ENCODE results near the gene PLEKHG5.
"Not testable (repeated sequence)": the region's sequence is repeated elsewhere in the genome, so short reads cannot be mapped to it uniquely, and the experiment has no call there.

PLEKHG5 gene

GRCh38 chr1:6444377-6444776 is 47.1 kb downstream of the PLEKHG5 start:
- peaks cover 3% of the 10 kb centered on the region; the same call in 1 of the 2 replicates for H3K27me3 ChIP-seq (replicated peaks; ENCODE audit: control insufficient read depth, insufficient read depth, low read length)
- no peak for DNase-seq (ENCODE audit: extremely low read depth, insufficient read length)
- H3K4me3 ChIP-seq (replicated peaks; ENCODE audit: low read depth, low read length) = no peak overlapping the region
- TF ChIP-seq CTCF (IDR thresholded peaks at IDR 0.05; ENCODE audit: insufficient read depth, low read length, poor library complexity, severe bottlenecking) = no peak
- H3K36me3 ChIP-seq (ENCODE audit: control insufficient read depth, insufficient read depth, low read length) = no peaks in the 10 kb centered on the region

GRCh38 chr1:6443339-6444115 is 47.9 kb downstream of the PLEKHG5 start:
- no peak for TF ChIP-seq CTCF (IDR thresholded peaks at IDR 0.05; ENCODE audit: insufficient read depth, low read length, poor library complexity, severe bottlenecking)

GRCh38 chr1:6441586-6441985 is 49.9 kb downstream of the PLEKHG5 start:
- no peak overlapping the region for H3K4me3 ChIP-seq (replicated peaks; ENCODE audit: low read depth, low read length)
- no peak for DNase-seq (ENCODE audit: extremely low read depth, insufficient read length)
- no peaks in the 10 kb centered on the region for H3K36me3 ChIP-seq (ENCODE audit: control insufficient read depth, insufficient read depth, low read length)
- no peak for TF ChIP-seq CTCF (IDR thresholded peaks at IDR 0.05; ENCODE audit: insufficient read depth, low read length, poor library complexity, severe bottlenecking)
- H3K27me3 ChIP-seq (replicated peaks; ENCODE audit: control insufficient read depth, insufficient read depth, low read length) = peaks cover 1% of the 10 kb centered on the region; the same call in 1 of the 2 replicates

More at GRCh38 chr1:6443339-6444115, 47.9 kb downstream of the PLEKHG5 start:
- no peak overlapping the region for H3K4me3 ChIP-seq (replicated peaks; ENCODE audit: low read depth, low read length)
- no peak for DNase-seq (ENCODE audit: extremely low read depth, insufficient read length)
- no peaks in the 10 kb centered on the region for H3K36me3 ChIP-seq (ENCODE audit: control insufficient read depth, insufficient read depth, low read length)
- H3K27me3 ChIP-seq (replicated peaks; ENCODE audit: control insufficient read depth, insufficient read depth, low read length) = peaks cover 3% of the 10 kb centered on the region; the same call in 1 of the 2 replicates

GRCh38 chr1:6440198-6441126 is 51.0 kb downstream of the PLEKHG5 start:
- peak; percentile 50 for DNase-seq (ENCODE audit: extremely low read depth, insufficient read length)
- TF ChIP-seq CTCF (IDR thresholded peaks at IDR 0.05; ENCODE audit: insufficient read depth, low read length, poor library complexity, severe bottlenecking) = no peak
- H3K4me3 ChIP-seq (replicated peaks; ENCODE audit: low read depth, low read length) = no peak overlapping the region
- peaks cover 1% of the 10 kb centered on the region; the same call in 1 of the 2 replicates for H3K27me3 ChIP-seq (replicated peaks; ENCODE audit: control insufficient read depth, insufficient read depth, low read length)
- no peaks in the 10 kb centered on the region for H3K36me3 ChIP-seq (ENCODE audit: control insufficient read depth, insufficient read depth, low read length)

- Histone ChIP-seq H3K4me3 (replicated peaks; ENCODE audit: low read depth, low read length) (no peak overlapping the region), H3K36me3 (ENCODE audit: control insufficient read depth, insufficient read depth, low read length) (no peaks in the 10 kb centered on the region), H3K27me3 (replicated peaks; ENCODE audit: control insufficient read depth, insufficient read depth, low read length) (no peaks in the 10 kb centered on the region; the same call in 1 of the 2 replicates)
- DNase-seq (ENCODE audit: extremely low read depth, insufficient read length) = no peak
- TF ChIP-seq CTCF (IDR thresholded peaks at IDR 0.05; ENCODE audit: insufficient read depth, low read length, poor library complexity, severe bottlenecking) = peak; percentile 93
Measured at GRCh38 chr1:6438047-6438525, 53.4 kb downstream of the PLEKHG5 start.

GRCh38 chr1:6437012-6437700 is 54.3 kb downstream of the PLEKHG5 start:
- not testable (repeated sequence) for H3K27me3 ChIP-seq (replicated peaks; ENCODE audit: control insufficient read depth, insufficient read depth, low read length); H3K4me3 ChIP-seq (replicated peaks; ENCODE audit: low read depth, low read length); H3K36me3 ChIP-seq (ENCODE audit: control insufficient read depth, insufficient read depth, low read length); DNase-seq (ENCODE audit: extremely low read depth, insufficient read length)

- not testable (repeated sequence) for DNase-seq (ENCODE audit: extremely low read depth, insufficient read length); H3K27me3 ChIP-seq (replicated peaks; ENCODE audit: control insufficient read depth, insufficient read depth, low read length); H3K4me3 ChIP-seq (replicated peaks; ENCODE audit: low read depth, low read length); H3K36me3 ChIP-seq (ENCODE audit: control insufficient read depth, insufficient read depth, low read length)
Measured at GRCh38 chr1:6436277-6436676, 55.2 kb downstream of the PLEKHG5 start.

Measured in GM06990 (cell line).